GM12878 (cell line): ENCODE measurements around the gene RNLS.
"Not testable (repeated sequence)": the region's sequence is repeated elsewhere in the genome, so short reads cannot be mapped to it uniquely, and the experiment has no call there.

ENCODE experiments used
- CBX5 ChIP-seq: sonication (generic); IDR thresholded peaks from 2 replicates; pipeline ENCODE4 v1.6.1; 2016; ENCODE audit warnings: low read depth, moderate library complexity, mild to moderate bottlenecking, inconsistent platforms
- MYC ChIP-seq: IDR thresholded peaks from 2 replicates; pipeline ENCODE4 v1.6.1; 2011; ENCODE audit warnings: mild to moderate bottlenecking, low read length, moderate library complexity, inconsistent platforms; ENCODE audit not compliant: insufficient read depth, insufficient replicate concordance, insufficient read length, severe bottlenecking
- NBN ChIP-seq: fragments of 450-650 bp; IDR thresholded peaks from 2 replicates; pipeline ENCODE4 v1.6.1; 2016
- POLR2A ChIP-seq: IDR thresholded peaks from 2 replicates; pipeline ENCODE4 v1.6.1; 2011; ENCODE audit warnings: low read depth, mild to moderate bottlenecking, low read length
- RAD21 ChIP-seq: IDR thresholded peaks from 2 replicates; pipeline ENCODE4 v1.6.1; 2011; ENCODE audit warnings: mild to moderate bottlenecking, low read depth, low read length, moderate library complexity; ENCODE audit not compliant: insufficient read depth
- SP1 ChIP-seq: IDR thresholded peaks from one replicate; pipeline ENCODE4 v1.6.1; 2011; ENCODE audit warnings: low read depth, low read length
- SREBF2 ChIP-seq: IDR thresholded peaks from 2 replicates; pipeline ENCODE4 v1.6.1; 2012; ENCODE audit warnings: mild to moderate bottlenecking, low read length
- TF ChIP-seq, protein P1 (sequence below), 3 experiments: IDR thresholded peaks in 2 of 3; conservative IDR thresholded peaks in 1 of 3; 2 replicates each; pipeline ENCODE4 v1.5.1; 2011; ENCODE audit warnings: low read depth in 3 of 3, low read length in 3 of 3, mild to moderate bottlenecking in 3 of 3, control low read depth in 2 of 3, moderate library complexity in 2 of 3, inconsistent platforms in 1 of 3, mixed read lengths in 1 of 3; ENCODE audit not compliant: control insufficient read depth in 2 of 3, insufficient read depth in 1 of 3; ENCODE audit errors: extremely low read depth in 1 of 3
- TF ChIP-seq, protein P2 (sequence below): IDR thresholded peaks from 2 replicates; pipeline ENCODE4 v1.6.1; 2012; ENCODE audit warnings: low read depth, low read length, improper control_type of control experiment

DNA sequence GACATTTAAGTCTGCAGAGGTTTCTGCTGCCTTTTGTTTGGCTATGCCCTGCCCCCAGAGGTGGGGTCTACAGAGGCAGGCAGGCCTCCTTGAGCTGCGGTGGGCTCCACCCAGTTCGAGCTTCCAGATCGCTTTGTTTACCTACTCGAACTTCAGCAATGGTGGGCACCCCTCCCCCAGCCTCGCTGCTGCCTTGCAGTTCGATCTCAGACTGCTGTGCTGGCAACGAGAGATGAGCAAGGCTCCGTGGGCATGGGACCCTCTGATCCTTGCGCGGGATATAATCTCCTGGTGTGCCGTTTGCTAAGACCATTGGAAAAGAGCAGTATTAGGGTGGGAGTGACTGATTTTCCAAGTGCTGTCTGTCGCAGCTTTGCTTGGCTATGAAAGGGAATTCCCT lies 227.4 kb downstream of the RNLS start:
- TF ChIP-seq CBX5, RAD21, SP1, NBN, POLR2A, MYC, SREBF2: not testable (repeated sequence)
- TF ChIP-seq, protein P1, sequence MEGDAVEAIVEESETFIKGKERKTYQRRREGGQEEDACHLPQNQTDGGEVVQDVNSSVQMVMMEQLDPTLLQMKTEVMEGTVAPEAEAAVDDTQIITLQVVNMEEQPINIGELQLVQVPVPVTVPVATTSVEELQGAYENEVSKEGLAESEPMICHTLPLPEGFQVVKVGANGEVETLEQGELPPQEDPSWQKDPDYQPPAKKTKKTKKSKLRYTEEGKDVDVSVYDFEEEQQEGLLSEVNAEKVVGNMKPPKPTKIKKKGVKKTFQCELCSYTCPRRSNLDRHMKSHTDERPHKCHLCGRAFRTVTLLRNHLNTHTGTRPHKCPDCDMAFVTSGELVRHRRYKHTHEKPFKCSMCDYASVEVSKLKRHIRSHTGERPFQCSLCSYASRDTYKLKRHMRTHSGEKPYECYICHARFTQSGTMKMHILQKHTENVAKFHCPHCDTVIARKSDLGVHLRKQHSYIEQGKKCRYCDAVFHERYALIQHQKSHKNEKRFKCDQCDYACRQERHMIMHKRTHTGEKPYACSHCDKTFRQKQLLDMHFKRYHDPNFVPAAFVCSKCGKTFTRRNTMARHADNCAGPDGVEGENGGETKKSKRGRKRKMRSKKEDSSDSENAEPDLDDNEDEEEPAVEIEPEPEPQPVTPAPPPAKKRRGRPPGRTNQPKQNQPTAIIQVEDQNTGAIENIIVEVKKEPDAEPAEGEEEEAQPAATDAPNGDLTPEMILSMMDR (IDR thresholded peaks at IDR 0.05 in 2 of 3, conservative IDR thresholded peaks at IDR 0.05 in 1 of 3; ENCODE audit: control insufficient read depth in 2 of 3, extremely low read depth in 1 of 3, insufficient read depth in 1 of 3, low read depth in 3 of 3, low read length in 3 of 3), result not testable (repeated sequence)
- TF ChIP-seq, protein P2, sequence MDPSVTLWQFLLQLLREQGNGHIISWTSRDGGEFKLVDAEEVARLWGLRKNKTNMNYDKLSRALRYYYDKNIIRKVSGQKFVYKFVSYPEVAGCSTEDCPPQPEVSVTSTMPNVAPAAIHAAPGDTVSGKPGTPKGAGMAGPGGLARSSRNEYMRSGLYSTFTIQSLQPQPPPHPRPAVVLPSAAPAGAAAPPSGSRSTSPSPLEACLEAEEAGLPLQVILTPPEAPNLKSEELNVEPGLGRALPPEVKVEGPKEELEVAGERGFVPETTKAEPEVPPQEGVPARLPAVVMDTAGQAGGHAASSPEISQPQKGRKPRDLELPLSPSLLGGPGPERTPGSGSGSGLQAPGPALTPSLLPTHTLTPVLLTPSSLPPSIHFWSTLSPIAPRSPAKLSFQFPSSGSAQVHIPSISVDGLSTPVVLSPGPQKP, result not testable (repeated sequence)
